ENCODE measurements around the gene NOS1. TPM values are rescaled to one million over a fixed set of nuclear protein-coding genes. Genes with fewer than 3 reads are reported as not detected.

Gene NOS1
- total and polyA plus RNA-seq, 7 experiments from 2014 or later: not detected

- Histone ChIP-seq H3K27ac (ENCODE audit: low read depth, low read length) (no peak overlapping the region), H3K9me3 (ENCODE audit: control insufficient read depth in 2 of 3, low read length in 3 of 3) (no peaks in the 10 kb centered on the region), H3K27me3 (ENCODE audit: control insufficient read depth in 2 of 2, insufficient read depth in 2 of 2, low read length in 2 of 2) (no peaks in the 10 kb centered on the region), H3K36me3 (ENCODE audit: control insufficient read depth in 2 of 3, insufficient read depth in 3 of 3, low read length in 3 of 3) (no peaks in the 10 kb centered on the region), H3K4me3 (ENCODE audit: low read length) (no peak overlapping the region), H3K4me1 (ENCODE audit: control insufficient read depth in 2 of 2, insufficient read depth in 2 of 2, low read length in 2 of 2) (no peaks in the 10 kb centered on the region)
- CTCF ChIA-PET: no interaction called here
- peaks cover 0 to 8% (median 0%) of the 10 kb centered on the region in 5 donors for H3K36me3 Mint-ChIP-seq
- H3K27me3 Mint-ChIP-seq: peaks cover 0 to 45% (median 25%) of the 10 kb centered on the region in 5 donors
- DNase-seq: no peak
- intact Hi-C loops (cut with micrococcal nuclease): no loop called here
- no peaks in the 10 kb centered on the region for H3K4me1 Mint-ChIP-seq
- no peak for ATAC-seq
- POLR2A ChIA-PET: interaction anchor here (0.5 kb wide), 1 partner anchor 16 kb away, joined by 3 read pairs; no protein-coding TSS in a partner anchor
- H3K27ac Mint-ChIP-seq: no peak overlapping the region
- H3K9me3 Mint-ChIP-seq: peaks cover 0 to 9% (median 5%) of the 10 kb centered on the region in 11 donors
- no peak overlapping the region for H3K4me3 Mint-ChIP-seq
Measured at GRCh38 chr12:117273091-117273490, 88.3 kb downstream of the NOS1 start.

GRCh38 chr12:117272690-117273089 is 88.7 kb downstream of the NOS1 start:
- Histone ChIP-seq H3K36me3 (ENCODE audit: control insufficient read depth in 2 of 3, insufficient read depth in 3 of 3, low read length in 3 of 3) (no peaks in the 10 kb centered on the region), H3K27me3 (ENCODE audit: control insufficient read depth in 2 of 2, insufficient read depth in 2 of 2, low read length in 2 of 2) (no peaks in the 10 kb centered on the region), H3K4me1 (ENCODE audit: control insufficient read depth in 2 of 2, insufficient read depth in 2 of 2, low read length in 2 of 2) (no peaks in the 10 kb centered on the region), H3K27ac (ENCODE audit: low read depth, low read length) (no peak overlapping the region), H3K9me3 (ENCODE audit: control insufficient read depth in 2 of 3, low read length in 3 of 3) (no peaks in the 10 kb centered on the region), H3K4me3 (ENCODE audit: low read length) (no peak overlapping the region)
- H3K9me3 Mint-ChIP-seq: peaks cover 0 to 9% (median 4%) of the 10 kb centered on the region in 11 donors
- ATAC-seq (no peak), DNase-seq (no peak)
- H3K4me1 Mint-ChIP-seq: no peaks in the 10 kb centered on the region
- intact Hi-C loops (cut with micrococcal nuclease): no loop called here
- H3K4me3 Mint-ChIP-seq: no peak overlapping the region
- peaks cover 0 to 8% (median 0%) of the 10 kb centered on the region in 5 donors for H3K36me3 Mint-ChIP-seq
- no peak overlapping the region for H3K27ac Mint-ChIP-seq
- ChIA-PET CTCF (no interaction called here), POLR2A (no interaction called here)
- H3K27me3 Mint-ChIP-seq: peaks cover 0 to 44% (median 25%) of the 10 kb centered on the region in 5 donors

GRCh38 chr12:117262749-117263148 is 98.7 kb downstream of the NOS1 start:
- Mint-ChIP-seq H3K27me3 (peaks cover 0 to 27% (median 16%) of the 10 kb centered on the region in 5 donors), H3K9me3 (peaks cover 0 to 12% (median 0%) of the 10 kb centered on the region in 11 donors), H3K27ac (no peak overlapping the region), H3K4me1 (no peaks in the 10 kb centered on the region), H3K36me3 (no peaks in the 10 kb centered on the region), H3K4me3 (no peak overlapping the region)
- CTCF ChIA-PET: no interaction called here
- Histone ChIP-seq H3K4me3 (ENCODE audit: low read length) (no peak overlapping the region), H3K27ac (ENCODE audit: low read depth, low read length) (no peak overlapping the region), H3K4me1 (ENCODE audit: control insufficient read depth in 2 of 2, insufficient read depth in 2 of 2, low read length in 2 of 2) (no peaks in the 10 kb centered on the region), H3K9me3 (ENCODE audit: control insufficient read depth in 2 of 3, low read length in 3 of 3) (no peaks in the 10 kb centered on the region), H3K36me3 (ENCODE audit: control insufficient read depth in 2 of 3, insufficient read depth in 3 of 3, low read length in 3 of 3) (no peaks in the 10 kb centered on the region), H3K27me3 (ENCODE audit: control insufficient read depth in 2 of 2, insufficient read depth in 2 of 2, low read length in 2 of 2) (no peaks in the 10 kb centered on the region)
- DNase-seq: no peak
- ATAC-seq: no peak
- intact Hi-C loops (cut with micrococcal nuclease): no loop called here
- POLR2A ChIA-PET: no interaction called here

DNA sequence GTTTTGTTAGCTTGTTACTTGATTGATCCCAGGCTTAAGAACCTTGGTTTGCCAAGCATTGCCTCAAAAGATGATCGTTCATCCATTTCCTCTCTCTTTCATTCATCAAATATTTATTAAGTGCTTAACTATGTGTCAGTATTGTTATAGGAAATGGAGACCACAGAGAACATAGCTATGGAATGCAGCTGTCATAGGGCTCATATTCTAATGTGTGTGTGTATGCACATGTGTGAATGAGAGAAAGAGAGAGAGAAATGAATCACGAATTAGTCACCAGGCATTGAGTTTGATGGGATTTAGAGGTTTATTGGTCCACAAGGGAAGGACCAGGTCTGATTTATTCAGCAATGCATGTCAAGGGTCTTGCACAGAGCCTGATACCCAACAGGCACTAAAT is 100.2 kb downstream of the NOS1 start:
- DNase-seq (no peak), ATAC-seq (no peak)
- H3K27ac Mint-ChIP-seq: no peak overlapping the region
- H3K27me3 Mint-ChIP-seq: peaks cover 0 to 27% (median 16%) of the 10 kb centered on the region in 5 donors
- Histone ChIP-seq H3K27me3 (ENCODE audit: control insufficient read depth in 2 of 2, insufficient read depth in 2 of 2, low read length in 2 of 2) (no peaks in the 10 kb centered on the region), H3K36me3 (ENCODE audit: control insufficient read depth in 2 of 3, insufficient read depth in 3 of 3, low read length in 3 of 3) (no peaks in the 10 kb centered on the region), H3K27ac (ENCODE audit: low read depth, low read length) (no peak overlapping the region), H3K4me1 (ENCODE audit: control insufficient read depth in 2 of 2, insufficient read depth in 2 of 2, low read length in 2 of 2) (no peaks in the 10 kb centered on the region), H3K4me3 (ENCODE audit: low read length) (no peak overlapping the region), H3K9me3 (ENCODE audit: control insufficient read depth in 2 of 3, low read length in 3 of 3) (no peaks in the 10 kb centered on the region)
- peaks cover 0 to 7% (median 0%) of the 10 kb centered on the region in 11 donors for H3K9me3 Mint-ChIP-seq
- H3K4me1 Mint-ChIP-seq: no peaks in the 10 kb centered on the region
- ChIA-PET POLR2A (no interaction called here), CTCF (no interaction called here)
- intact Hi-C loops (cut with micrococcal nuclease): no loop called here
- no peak overlapping the region for H3K4me3 Mint-ChIP-seq
- no peaks in the 10 kb centered on the region for H3K36me3 Mint-ChIP-seq

DNA sequence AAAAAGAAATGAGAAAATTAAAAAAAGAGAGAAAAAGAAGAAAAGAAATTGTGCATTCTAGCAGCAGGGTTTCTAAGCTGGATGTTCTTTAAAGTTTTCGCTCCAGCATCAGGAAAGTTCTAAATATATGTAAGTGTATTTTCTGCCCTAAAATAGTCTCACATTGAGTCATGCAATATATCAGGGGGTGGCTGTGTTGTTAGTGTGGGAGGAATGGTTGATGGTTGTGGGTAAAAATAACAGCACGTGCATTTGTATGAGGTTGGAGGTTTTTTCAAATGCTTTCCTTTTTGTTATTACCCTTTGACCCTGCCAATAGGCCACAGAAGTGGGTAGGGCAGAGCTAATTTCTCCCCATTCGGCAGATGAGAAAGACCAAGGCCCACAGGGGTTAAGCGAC is 106.0 kb downstream of the NOS1 start:
- DNase-seq (no peak), ATAC-seq (no peak)
- ChIA-PET POLR2A (no interaction called here), CTCF (no interaction called here)
- H3K36me3 ChIP-seq (ENCODE audit: control insufficient read depth in 2 of 3, insufficient read depth in 3 of 3, low read length in 3 of 3): no peaks in the 10 kb centered on the region
- no peak overlapping the region for H3K4me3 Mint-ChIP-seq
- H3K9me3 Mint-ChIP-seq: peaks cover 3 to 15% (median 6%) of the 10 kb centered on the region in 11 donors
- no peaks in the 10 kb centered on the region for H3K27me3 ChIP-seq (ENCODE audit: control insufficient read depth in 2 of 2, insufficient read depth in 2 of 2, low read length in 2 of 2)
- H3K27me3 Mint-ChIP-seq: peaks cover 0 to 24% (median 12%) of the 10 kb centered on the region in 5 donors
- H3K36me3 Mint-ChIP-seq: peaks cover 0 to 4% (median 0%) of the 10 kb centered on the region in 5 donors
- peaks cover 0 to 1% (median 0%) of the 10 kb centered on the region in 7 donors for H3K4me1 Mint-ChIP-seq
- no peak overlapping the region for H3K4me3 ChIP-seq (ENCODE audit: low read length)
- no peak overlapping the region for H3K27ac Mint-ChIP-seq
- no peaks in the 10 kb centered on the region for H3K4me1 ChIP-seq (ENCODE audit: control insufficient read depth in 2 of 2, insufficient read depth in 2 of 2, low read length in 2 of 2)
- intact Hi-C loops (cut with micrococcal nuclease): no loop called here
- peaks cover 0 to 8% (median 0%) of the 10 kb centered on the region in 3 experiments for H3K9me3 ChIP-seq (ENCODE audit: control insufficient read depth in 2 of 3, low read length in 3 of 3)
- H3K27ac ChIP-seq (ENCODE audit: low read depth, low read length): no peak overlapping the region

DNA sequence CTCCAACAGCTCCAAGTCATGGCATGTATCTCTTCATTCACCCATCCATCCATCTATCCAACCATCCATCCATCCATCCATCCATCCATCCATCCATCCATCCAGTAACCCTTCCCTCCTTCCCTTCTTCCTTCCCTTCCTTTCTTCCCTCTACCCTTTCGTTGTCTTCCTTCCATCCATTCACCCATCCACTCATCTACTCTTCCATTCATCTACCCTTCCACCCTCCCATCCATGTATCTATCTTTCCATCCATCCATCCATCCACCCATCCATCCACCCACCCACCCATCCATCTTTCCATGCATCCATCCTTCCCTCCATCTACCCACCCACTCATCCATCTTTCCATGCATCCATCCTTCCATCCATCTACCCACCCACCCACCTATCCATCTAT is 117.9 kb downstream of the NOS1 start:
- ATAC-seq: no peak
- Histone ChIP-seq H3K4me3 (ENCODE audit: low read length) (no peak overlapping the region), H3K9me3 (ENCODE audit: control insufficient read depth in 2 of 3, low read length in 3 of 3) (no peaks in the 10 kb centered on the region), H3K36me3 (ENCODE audit: control insufficient read depth in 2 of 3, insufficient read depth in 3 of 3, low read length in 3 of 3) (no peaks in the 10 kb centered on the region), H3K27me3 (ENCODE audit: control insufficient read depth in 2 of 2, insufficient read depth in 2 of 2, low read length in 2 of 2) (no peaks in the 10 kb centered on the region), H3K27ac (ENCODE audit: low read depth, low read length) (no peak overlapping the region), H3K4me1 (ENCODE audit: control insufficient read depth in 2 of 2, insufficient read depth in 2 of 2, low read length in 2 of 2) (no peaks in the 10 kb centered on the region)
- no peak for DNase-seq
- POLR2A ChIA-PET: no interaction called here
- Mint-ChIP-seq H3K36me3 (no peaks in the 10 kb centered on the region), H3K4me3 (no peak overlapping the region), H3K4me1 (no peaks in the 10 kb centered on the region), H3K27me3 (peaks cover 0 to 24% (median 5%) of the 10 kb centered on the region in 5 donors), H3K27ac (no peak overlapping the region), H3K9me3 (peaks cover 0 to 18% (median 3%) of the 10 kb centered on the region in 11 donors)
- CTCF ChIA-PET: no interaction called here
- intact Hi-C loops (cut with micrococcal nuclease): no loop called here

DNA sequence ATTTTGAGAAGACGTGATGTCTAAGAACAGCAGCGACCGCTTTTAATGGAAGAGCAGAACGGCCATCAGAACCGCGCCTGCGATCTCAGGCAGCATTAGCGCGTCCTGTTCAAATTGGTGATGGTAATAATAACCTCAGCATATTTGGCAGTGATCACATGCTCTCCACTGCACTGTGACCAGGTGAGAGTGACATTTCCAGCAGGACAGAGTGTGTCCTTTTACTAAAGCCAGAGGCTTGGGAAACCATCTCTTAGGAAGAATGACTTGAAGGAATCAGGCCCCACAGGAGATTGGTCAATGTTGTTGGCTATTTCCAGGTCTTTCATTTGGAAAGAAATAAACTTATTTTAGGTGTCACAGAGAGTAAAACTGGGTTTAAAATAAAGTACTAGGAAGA is 119.7 kb downstream of the NOS1 start:
- no peaks in the 10 kb centered on the region for H3K36me3 Mint-ChIP-seq
- H3K9me3 Mint-ChIP-seq: peaks cover 0 to 5% (median 0%) of the 10 kb centered on the region in 11 donors
- no peak overlapping the region for H3K4me3 Mint-ChIP-seq
- no peaks in the 10 kb centered on the region for H3K4me1 Mint-ChIP-seq
- ChIA-PET CTCF (no interaction called here), POLR2A (no interaction called here)
- no peak for DNase-seq
- Histone ChIP-seq H3K27ac (ENCODE audit: low read depth, low read length) (no peak overlapping the region), H3K4me1 (ENCODE audit: control insufficient read depth in 2 of 2, insufficient read depth in 2 of 2, low read length in 2 of 2) (no peaks in the 10 kb centered on the region), H3K9me3 (ENCODE audit: control insufficient read depth in 2 of 3, low read length in 3 of 3) (no peaks in the 10 kb centered on the region), H3K4me3 (ENCODE audit: low read length) (no peak overlapping the region), H3K27me3 (ENCODE audit: control insufficient read depth in 2 of 2, insufficient read depth in 2 of 2, low read length in 2 of 2) (no peaks in the 10 kb centered on the region), H3K36me3 (ENCODE audit: control insufficient read depth in 2 of 3, insufficient read depth in 3 of 3, low read length in 3 of 3) (no peaks in the 10 kb centered on the region)
- intact Hi-C loops (cut with micrococcal nuclease): no loop called here
- no peak for ATAC-seq
- H3K27ac Mint-ChIP-seq: no peak overlapping the region
- H3K27me3 Mint-ChIP-seq: peaks cover 0 to 24% (median 4%) of the 10 kb centered on the region in 5 donors

All from naive thymus-derived CD4-positive, alpha-beta T cell (primary cell).